ENCODE results near the gene PTS.

Gene PTS

GRCh38 chr11:112231952-112232351, 5.7 kb downstream of the PTS start:
- Histone ChIP-seq H3K18ac (ENCODE audit: low read length) (no peak overlapping the region), H3K27me3 (ENCODE audit: control insufficient read depth in 3 of 3, insufficient read depth in 3 of 3, low read depth in 1 of 3, low read length in 3 of 3) (no peaks in the 10 kb centered on the region), H4K91ac (ENCODE audit: low read depth, low read length, poor library complexity) (no peak overlapping the region), H3K14ac (ENCODE audit: low read length) (no peak overlapping the region), H2BK5ac (ENCODE audit: low read length) (no peak overlapping the region), H2BK15ac (ENCODE audit: low read length) (no peak overlapping the region), H3K4me1 (ENCODE audit: control insufficient read depth in 2 of 2, insufficient read depth in 1 of 2, low read depth in 1 of 2, low read length in 2 of 2) (peaks cover 4 to 6% of the 10 kb centered on the region in 2 donors), H3K4me2 (ENCODE audit: insufficient read depth, low read length, poor library complexity, severe bottlenecking) (no peak overlapping the region), H3K36me3 (replicated peaks in 1 of 2; ENCODE audit: control insufficient read depth in 2 of 2, insufficient read depth in 2 of 2, low read length in 2 of 2) (peaks cover 11 to 69% of the 10 kb centered on the region in 2 donors), H3K79me1 (ENCODE audit: low read depth, low read length) (no peaks in the 10 kb centered on the region), H3K23ac (ENCODE audit: low read depth, low read length, poor library complexity) (no peak overlapping the region), H2BK120ac (ENCODE audit: low read depth, low read length) (no peak overlapping the region), H3K4me3 (ENCODE audit: low read length in 2 of 2) (no peak overlapping the region), H3K27ac (replicated peaks; ENCODE audit: low read length) (no peak overlapping the region), H3K4ac (ENCODE audit: low read length) (no peak overlapping the region), H2BK12ac (ENCODE audit: low read length) (no peak overlapping the region), H2AFZ (ENCODE audit: low read length) (no peak overlapping the region), H4K8ac (ENCODE audit: low read depth, low read length) (no peak overlapping the region), H2AK5ac (ENCODE audit: low read depth, low read length) (no peak overlapping the region), H3K9ac (ENCODE audit: low read depth, low read length, poor library complexity) (no peak overlapping the region), H3K9me3 (replicated peaks in 1 of 2; ENCODE audit: control insufficient read depth in 2 of 2, insufficient read depth in 1 of 2, low read depth in 1 of 2, low read length in 2 of 2) (no peaks in the 10 kb centered on the region)
- no CpG with 5 or more reads among the region's 2 CpGs for WGBS, 2 donors (ENCODE audit: extremely low coverage in 2 of 2, insufficient read length in 2 of 2, insufficient replicate concordance in 1 of 2)
- DNase-seq (ENCODE audit: low spot score), result no peak

DNA sequence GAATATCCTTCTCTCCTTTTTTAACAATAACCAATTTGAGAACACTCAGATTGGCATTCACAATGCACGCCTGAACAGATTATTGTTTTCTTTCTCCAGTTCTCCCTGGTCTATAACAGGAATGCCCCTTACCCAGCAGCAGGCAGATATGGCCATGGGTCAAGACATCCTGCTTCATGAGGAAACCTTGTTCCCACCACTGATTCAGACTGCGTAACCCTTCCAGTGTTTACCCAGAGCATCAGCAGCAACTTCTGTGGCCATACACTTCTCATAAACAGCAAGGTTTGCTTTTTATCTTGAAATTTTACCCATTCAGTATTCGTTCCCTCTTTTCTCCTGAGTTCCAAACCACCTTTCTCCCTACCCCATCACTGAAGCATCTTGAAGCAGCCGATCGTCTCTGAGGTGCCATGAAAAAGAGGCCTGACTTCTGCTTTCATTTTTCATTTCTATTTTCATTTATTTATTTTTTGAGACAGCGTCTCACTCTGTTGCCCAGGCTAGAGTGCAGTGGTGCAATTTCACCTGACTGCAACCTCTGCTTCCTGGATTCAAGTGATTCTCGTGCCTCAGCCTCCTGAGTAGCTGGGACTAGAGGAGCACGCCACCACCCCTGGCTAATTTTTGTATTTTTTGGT, 9.6 kb downstream of the PTS start:
- no CpG with 5 or more reads among the region's 8 CpGs for WGBS, 2 donors (ENCODE audit: extremely low coverage in 2 of 2, insufficient read length in 2 of 2, insufficient replicate concordance in 1 of 2)
- no peak overlapping the region for H2BK15ac ChIP-seq (ENCODE audit: low read length)

GRCh38 chr11:112237451-112237850, 11.2 kb downstream of the PTS start:
- no peak overlapping the region for H3K4me3 ChIP-seq (ENCODE audit: low read length in 2 of 2)
- no peaks in the 10 kb centered on the region for H3K27me3 ChIP-seq (ENCODE audit: control insufficient read depth in 3 of 3, insufficient read depth in 3 of 3, low read depth in 1 of 3, low read length in 3 of 3)
- peaks cover 14 to 57% of the 10 kb centered on the region in 2 donors for H3K36me3 ChIP-seq (replicated peaks in 1 of 2; ENCODE audit: control insufficient read depth in 2 of 2, insufficient read depth in 2 of 2, low read length in 2 of 2)
- no peak overlapping the region for H2AFZ ChIP-seq (ENCODE audit: low read length)
- no peak for DNase-seq (ENCODE audit: low spot score)
- H3K18ac ChIP-seq (ENCODE audit: low read length), result no peak overlapping the region
- H2BK12ac ChIP-seq (ENCODE audit: low read length), result no peak overlapping the region
- H3K79me1 ChIP-seq (ENCODE audit: low read depth, low read length), result no peaks in the 10 kb centered on the region
- no peak overlapping the region for H3K4me2 ChIP-seq (ENCODE audit: insufficient read depth, low read length, poor library complexity, severe bottlenecking)
- no peak overlapping the region for H2BK15ac ChIP-seq (ENCODE audit: low read length)
- H2AK5ac ChIP-seq (ENCODE audit: low read depth, low read length), result no peak overlapping the region
- H3K9ac ChIP-seq (ENCODE audit: low read depth, low read length, poor library complexity), result no peak overlapping the region
- no peak overlapping the region for H4K91ac ChIP-seq (ENCODE audit: low read depth, low read length, poor library complexity)
- H2BK120ac ChIP-seq (ENCODE audit: low read depth, low read length), result no peak overlapping the region
- no peaks in the 10 kb centered on the region for H3K9me3 ChIP-seq (replicated peaks in 1 of 2; ENCODE audit: control insufficient read depth in 2 of 2, insufficient read depth in 1 of 2, low read depth in 1 of 2, low read length in 2 of 2)
- no peak overlapping the region for H3K4ac ChIP-seq (ENCODE audit: low read length)
- H3K4me1 ChIP-seq (ENCODE audit: control insufficient read depth in 2 of 2, insufficient read depth in 1 of 2, low read depth in 1 of 2, low read length in 2 of 2), result no peaks in the 10 kb centered on the region
- H2BK5ac ChIP-seq (ENCODE audit: low read length), result no peak overlapping the region
- H3K27ac ChIP-seq (replicated peaks; ENCODE audit: low read length), result no peak overlapping the region
- WGBS, 2 donors (ENCODE audit: extremely low coverage in 2 of 2, insufficient read length in 2 of 2, insufficient replicate concordance in 1 of 2), result no CpG with 5 or more reads among the region's 4 CpGs
- H3K14ac ChIP-seq (ENCODE audit: low read length), result no peak overlapping the region
- no peak overlapping the region for H3K23ac ChIP-seq (ENCODE audit: low read depth, low read length, poor library complexity)
- no peak overlapping the region for H4K8ac ChIP-seq (ENCODE audit: low read depth, low read length)

More for the DNA sequence above, 9.6 kb downstream of the PTS start:
- no peak overlapping the region for H3K27ac ChIP-seq (replicated peaks; ENCODE audit: low read length)
- no peak overlapping the region for H2AFZ ChIP-seq (ENCODE audit: low read length)
- no peak overlapping the region for H4K91ac ChIP-seq (ENCODE audit: low read depth, low read length, poor library complexity)
- no peak overlapping the region for H2BK120ac ChIP-seq (ENCODE audit: low read depth, low read length)
- H3K79me1 ChIP-seq (ENCODE audit: low read depth, low read length), result no peaks in the 10 kb centered on the region
- H2BK5ac ChIP-seq (ENCODE audit: low read length), result no peak overlapping the region
- no peaks in the 10 kb centered on the region for H3K27me3 ChIP-seq (ENCODE audit: control insufficient read depth in 3 of 3, insufficient read depth in 3 of 3, low read depth in 1 of 3, low read length in 3 of 3)
- H3K36me3 ChIP-seq (replicated peaks in 1 of 2; ENCODE audit: control insufficient read depth in 2 of 2, insufficient read depth in 2 of 2, low read length in 2 of 2), result peaks cover 14 to 66% of the 10 kb centered on the region in 2 donors
- no peak for DNase-seq (ENCODE audit: low spot score)
- H3K4me2 ChIP-seq (ENCODE audit: insufficient read depth, low read length, poor library complexity, severe bottlenecking), result no peak overlapping the region
- H3K9me3 ChIP-seq (replicated peaks in 1 of 2; ENCODE audit: control insufficient read depth in 2 of 2, insufficient read depth in 1 of 2, low read depth in 1 of 2, low read length in 2 of 2), result no peaks in the 10 kb centered on the region
- no peak overlapping the region for H3K4ac ChIP-seq (ENCODE audit: low read length)
- H3K14ac ChIP-seq (ENCODE audit: low read length), result no peak overlapping the region
- no peak overlapping the region for H2BK12ac ChIP-seq (ENCODE audit: low read length)
- no peak overlapping the region for H2AK5ac ChIP-seq (ENCODE audit: low read depth, low read length)
- H3K4me1 ChIP-seq (ENCODE audit: control insufficient read depth in 2 of 2, insufficient read depth in 1 of 2, low read depth in 1 of 2, low read length in 2 of 2), result no peaks in the 10 kb centered on the region
- H3K18ac ChIP-seq (ENCODE audit: low read length), result no peak overlapping the region
- H3K23ac ChIP-seq (ENCODE audit: low read depth, low read length, poor library complexity), result no peak overlapping the region
- H3K4me3 ChIP-seq (ENCODE audit: low read length in 2 of 2), result no peak overlapping the region
- H4K8ac ChIP-seq (ENCODE audit: low read depth, low read length), result no peak overlapping the region
- H3K9ac ChIP-seq (ENCODE audit: low read depth, low read length, poor library complexity), result no peak overlapping the region

DNA sequence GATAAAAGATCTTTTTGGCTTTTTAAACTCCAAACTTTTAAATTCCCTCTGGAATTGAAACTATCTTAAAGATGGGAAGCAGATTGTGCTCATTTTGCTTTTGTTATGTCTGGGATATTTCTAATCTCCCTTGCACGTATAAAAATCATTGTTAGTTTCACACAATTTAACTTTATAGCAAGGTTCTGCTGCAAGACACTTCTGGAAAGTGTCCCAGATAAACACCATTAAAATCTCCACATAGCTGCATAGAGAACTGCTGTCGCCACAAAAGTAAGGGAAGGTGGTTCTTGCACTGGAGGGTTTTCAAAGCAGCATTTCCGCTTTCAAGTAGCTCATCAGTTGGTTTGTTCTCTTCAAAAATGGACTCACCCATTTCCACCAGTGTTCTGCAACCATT, 11.8 kb downstream of the PTS start:
- Histone ChIP-seq H3K9me3 (replicated peaks in 1 of 2; ENCODE audit: control insufficient read depth in 2 of 2, insufficient read depth in 1 of 2, low read depth in 1 of 2, low read length in 2 of 2) (no peaks in the 10 kb centered on the region), H3K18ac (ENCODE audit: low read length) (no peak overlapping the region), H2BK5ac (ENCODE audit: low read length) (no peak overlapping the region), H3K4me1 (ENCODE audit: control insufficient read depth in 2 of 2, insufficient read depth in 1 of 2, low read depth in 1 of 2, low read length in 2 of 2) (no peaks in the 10 kb centered on the region), H2BK15ac (ENCODE audit: low read length) (no peak overlapping the region), H3K9ac (ENCODE audit: low read depth, low read length, poor library complexity) (no peak overlapping the region), H3K36me3 (replicated peaks in 1 of 2; ENCODE audit: control insufficient read depth in 2 of 2, insufficient read depth in 2 of 2, low read length in 2 of 2) (peaks cover 14 to 52% of the 10 kb centered on the region in 2 donors), H2AFZ (ENCODE audit: low read length) (no peak overlapping the region), H4K8ac (ENCODE audit: low read depth, low read length) (no peak overlapping the region), H3K4me3 (ENCODE audit: low read length in 2 of 2) (no peak overlapping the region), H3K14ac (ENCODE audit: low read length) (no peak overlapping the region), H2BK12ac (ENCODE audit: low read length) (no peak overlapping the region), H3K27ac (replicated peaks; ENCODE audit: low read length) (no peak overlapping the region), H3K4me2 (ENCODE audit: insufficient read depth, low read length, poor library complexity, severe bottlenecking) (no peak overlapping the region), H3K23ac (ENCODE audit: low read depth, low read length, poor library complexity) (no peak overlapping the region), H3K27me3 (ENCODE audit: control insufficient read depth in 3 of 3, insufficient read depth in 3 of 3, low read depth in 1 of 3, low read length in 3 of 3) (no peaks in the 10 kb centered on the region), H4K91ac (ENCODE audit: low read depth, low read length, poor library complexity) (no peak overlapping the region), H2AK5ac (ENCODE audit: low read depth, low read length) (no peak overlapping the region), H3K79me1 (ENCODE audit: low read depth, low read length) (no peaks in the 10 kb centered on the region), H3K4ac (ENCODE audit: low read length) (no peak overlapping the region), H2BK120ac (ENCODE audit: low read depth, low read length) (no peak overlapping the region)
- DNase-seq (ENCODE audit: low spot score), result no peak
- no CpG with 5 or more reads among the region's 3 CpGs for WGBS, 2 donors (ENCODE audit: extremely low coverage in 2 of 2, insufficient read length in 2 of 2, insufficient replicate concordance in 1 of 2)

Measured in neuronal stem cell (in vitro differentiated cells).